ENCODE data around the gene SRGAP1. TPM values are rescaled to one million over a fixed set of nuclear protein-coding genes. Genes with fewer than 3 reads are reported as not detected.

The SRGAP1 gene
- total RNA-seq, 4 donors from 2014 or later = 7.6 to 17.5 (median 14.6) TPM

DNA sequence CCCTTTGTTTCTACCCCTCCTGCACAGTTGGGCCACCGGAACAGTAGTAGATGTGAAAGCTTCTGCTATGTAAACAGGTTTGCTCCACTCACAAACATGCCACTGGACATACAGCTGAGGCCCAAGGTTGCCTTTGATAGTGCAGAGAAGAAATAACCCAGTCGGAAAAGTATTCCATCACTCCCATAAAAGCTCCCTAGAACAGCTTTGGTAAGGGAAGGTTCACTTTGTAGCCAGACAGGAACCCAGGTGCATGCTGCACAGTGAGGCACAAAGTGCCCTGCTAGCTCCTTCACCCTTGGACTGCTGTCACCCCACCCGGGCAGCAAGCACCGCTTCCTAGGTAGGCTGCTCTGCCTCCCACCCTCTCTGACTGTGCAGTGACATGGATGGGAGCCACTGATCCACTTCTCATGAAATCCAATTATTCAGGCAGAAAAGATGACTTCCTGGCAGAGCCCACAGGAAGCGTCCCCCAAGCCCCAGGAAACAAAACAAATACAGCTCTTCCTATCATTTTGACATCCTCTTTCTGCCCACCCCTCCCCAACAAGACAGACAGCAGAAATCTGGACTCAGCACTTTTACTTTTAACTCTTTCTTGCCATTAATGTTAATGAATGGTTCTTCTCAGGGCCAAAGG, 100.2 kb downstream of the SRGAP1 start:
- no peak for TF ChIP-seq EP300 (IDR thresholded peaks at IDR 0.05)
- TF ChIP-seq, protein P1, sequence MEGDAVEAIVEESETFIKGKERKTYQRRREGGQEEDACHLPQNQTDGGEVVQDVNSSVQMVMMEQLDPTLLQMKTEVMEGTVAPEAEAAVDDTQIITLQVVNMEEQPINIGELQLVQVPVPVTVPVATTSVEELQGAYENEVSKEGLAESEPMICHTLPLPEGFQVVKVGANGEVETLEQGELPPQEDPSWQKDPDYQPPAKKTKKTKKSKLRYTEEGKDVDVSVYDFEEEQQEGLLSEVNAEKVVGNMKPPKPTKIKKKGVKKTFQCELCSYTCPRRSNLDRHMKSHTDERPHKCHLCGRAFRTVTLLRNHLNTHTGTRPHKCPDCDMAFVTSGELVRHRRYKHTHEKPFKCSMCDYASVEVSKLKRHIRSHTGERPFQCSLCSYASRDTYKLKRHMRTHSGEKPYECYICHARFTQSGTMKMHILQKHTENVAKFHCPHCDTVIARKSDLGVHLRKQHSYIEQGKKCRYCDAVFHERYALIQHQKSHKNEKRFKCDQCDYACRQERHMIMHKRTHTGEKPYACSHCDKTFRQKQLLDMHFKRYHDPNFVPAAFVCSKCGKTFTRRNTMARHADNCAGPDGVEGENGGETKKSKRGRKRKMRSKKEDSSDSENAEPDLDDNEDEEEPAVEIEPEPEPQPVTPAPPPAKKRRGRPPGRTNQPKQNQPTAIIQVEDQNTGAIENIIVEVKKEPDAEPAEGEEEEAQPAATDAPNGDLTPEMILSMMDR (IDR thresholded peaks at IDR 0.05) = no peak
- TF ChIP-seq POLR2AphosphoS5 (IDR thresholded peaks at IDR 0.05) = no peak
- no peak for TF ChIP-seq POLR2A (IDR thresholded peaks at IDR 0.05; ENCODE audit: low read depth)
- H3K9me3 ChIP-seq = no peaks in the 10 kb centered on the region
- WGBS = 82% methylated on average over 5 of the region's 5 CpGs
- no peak for DNase-seq (ENCODE audit: extremely low spot score)
- peaks cover 9 to 23% (median 18%) of the 10 kb centered on the region in 4 donors for H3K4me1 ChIP-seq
- H3K27ac ChIP-seq (replicated peaks in 1 of 4) = no peak overlapping the region
- no peak overlapping the region for H3K4me3 ChIP-seq
- intact Hi-C loops (cut with DNase I) = no loop called here
- no peaks in the 10 kb centered on the region for H3K27me3 ChIP-seq
- H3K36me3 ChIP-seq = no peaks in the 10 kb centered on the region

DNA sequence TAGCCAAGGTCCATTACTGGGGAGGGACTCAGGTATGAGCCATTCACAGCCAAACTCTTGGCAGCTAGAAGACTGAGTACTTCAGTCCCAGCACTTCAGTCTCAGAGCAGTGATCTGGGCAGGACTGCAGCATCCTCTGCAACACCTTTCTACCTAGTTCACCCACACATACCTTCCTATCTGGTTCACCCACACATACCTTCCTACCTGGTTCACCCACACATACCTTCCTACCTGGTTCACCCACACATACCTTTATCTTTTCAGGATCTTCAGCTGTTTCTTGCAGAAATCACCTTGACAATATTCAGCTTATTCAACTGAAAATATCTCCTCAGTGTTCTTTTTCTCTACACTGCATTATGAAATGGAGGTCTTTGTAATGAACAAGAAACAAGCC, 101.3 kb downstream of the SRGAP1 start:
- intact Hi-C loops (cut with DNase I) = no loop called here

DNA sequence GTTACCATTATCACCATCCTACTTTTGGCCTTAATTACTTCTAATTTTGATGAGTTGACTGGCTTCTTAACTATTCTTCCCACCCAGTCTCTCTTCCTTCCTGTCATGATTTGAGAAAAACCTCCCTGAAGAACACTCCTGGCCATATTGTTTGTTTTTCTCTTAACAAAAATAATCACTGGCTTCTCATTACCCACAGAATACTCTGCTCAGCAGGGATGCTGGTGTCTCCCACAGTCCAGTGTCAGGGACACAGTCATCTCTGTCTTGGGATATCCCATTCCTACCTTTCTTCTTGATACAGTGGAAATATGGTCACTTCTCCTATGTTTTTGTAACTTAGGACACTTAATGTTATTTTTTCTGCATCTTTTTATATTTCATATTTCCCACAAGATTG, 103.7 kb downstream of the SRGAP1 start:
- Histone ChIP-seq H3K9me3 (no peaks in the 10 kb centered on the region), H3K4me1 (peaks cover 7 to 17% (median 14%) of the 10 kb centered on the region in 4 donors), H3K4me3 (no peak overlapping the region), H3K36me3 (no peaks in the 10 kb centered on the region), H3K27me3 (no peaks in the 10 kb centered on the region), H3K27ac (replicated peaks in 1 of 4) (no peak overlapping the region)
- DNase-seq (ENCODE audit: extremely low spot score) = no peak
- TF ChIP-seq EP300 (IDR thresholded peaks at IDR 0.05) (no peak), POLR2AphosphoS5 (IDR thresholded peaks at IDR 0.05) (no peak), POLR2A (IDR thresholded peaks at IDR 0.05; ENCODE audit: low read depth) (no peak)
- TF ChIP-seq, protein P1 (IDR thresholded peaks at IDR 0.05) = no peak
- intact Hi-C loops (cut with DNase I) = no loop called here

More for the DNA sequence above, 101.3 kb downstream of the SRGAP1 start:
- Histone ChIP-seq H3K36me3 (no peaks in the 10 kb centered on the region), H3K9me3 (no peaks in the 10 kb centered on the region), H3K4me1 (peaks cover 7 to 27% (median 23%) of the 10 kb centered on the region in 4 donors), H3K4me3 (no peak overlapping the region), H3K27ac (replicated peaks in 1 of 4) (no peak overlapping the region), H3K27me3 (no peaks in the 10 kb centered on the region)
- TF ChIP-seq EP300 (IDR thresholded peaks at IDR 0.05) (no peak), POLR2A (IDR thresholded peaks at IDR 0.05; ENCODE audit: low read depth) (no peak), POLR2AphosphoS5 (IDR thresholded peaks at IDR 0.05) (no peak)
- TF ChIP-seq, protein P1 (IDR thresholded peaks at IDR 0.05) = no peak
- no peak for DNase-seq (ENCODE audit: extremely low spot score)

DNA sequence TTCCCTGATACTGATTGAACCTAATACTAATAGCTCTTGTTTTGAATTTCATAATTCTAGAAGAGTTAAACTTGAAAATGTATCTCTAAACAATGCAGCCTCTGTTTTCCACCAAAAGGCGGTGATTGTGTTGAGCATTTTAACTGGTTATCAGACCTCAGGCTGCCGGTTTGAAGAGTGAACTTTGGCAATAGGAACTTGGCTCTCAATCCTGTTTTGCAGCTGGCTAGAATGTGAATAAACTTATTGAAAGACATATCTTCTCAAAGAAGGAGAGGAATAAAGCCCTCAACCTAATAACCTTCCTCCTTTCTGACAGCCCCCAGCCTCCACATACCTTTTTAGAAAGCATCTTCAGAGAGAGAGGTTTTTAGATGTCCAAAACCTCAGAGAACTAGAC, 105.4 kb downstream of the SRGAP1 start:
- peak overlapping the region in 3 of 4 donors; percentile 2 to 44 (median 12) for H3K27ac ChIP-seq (replicated peaks in 1 of 4)
- H3K4me3 ChIP-seq = no peak overlapping the region
- H3K9me3 ChIP-seq = no peaks in the 10 kb centered on the region
- H3K4me1 ChIP-seq = peaks cover 7 to 18% (median 14%) of the 10 kb centered on the region in 4 donors
- no peaks in the 10 kb centered on the region for H3K27me3 ChIP-seq
- WGBS = 66% methylated on average over 2 of the region's 2 CpGs
- intact Hi-C loops (cut with DNase I) = no loop called here
- TF ChIP-seq EP300 (IDR thresholded peaks at IDR 0.05) = no peak
- no peaks in the 10 kb centered on the region for H3K36me3 ChIP-seq
- DNase-seq (ENCODE audit: extremely low spot score) = no peak

DNA sequence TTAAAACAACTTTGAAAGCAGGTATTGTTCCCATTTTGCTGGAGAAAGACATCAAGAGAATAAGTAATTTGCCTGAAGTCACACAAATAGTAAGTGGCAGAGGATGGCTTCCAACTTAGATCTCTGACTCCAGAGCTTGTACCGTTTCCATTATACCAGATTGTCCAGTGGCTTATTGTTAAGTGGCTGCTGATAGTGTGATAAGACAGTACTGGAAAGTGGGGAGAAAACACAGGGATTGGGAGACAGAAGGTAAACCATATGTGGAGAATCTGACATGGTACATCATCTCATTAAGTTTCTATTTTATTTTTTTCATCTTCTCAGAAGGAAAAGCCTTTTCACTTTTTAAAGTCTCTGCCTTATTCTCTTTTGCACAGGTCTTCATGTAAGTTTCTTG, 108.5 kb downstream of the SRGAP1 start:
- H3K27ac ChIP-seq (replicated peaks in 1 of 4) = no peak overlapping the region
- no peaks in the 10 kb centered on the region for H3K27me3 ChIP-seq
- DNase-seq (ENCODE audit: extremely low spot score) = no peak
- intact Hi-C loops (cut with DNase I) = no loop called here
- TF ChIP-seq EP300 (IDR thresholded peaks at IDR 0.05) (no peak), POLR2AphosphoS5 (IDR thresholded peaks at IDR 0.05) (no peak), POLR2A (IDR thresholded peaks at IDR 0.05; ENCODE audit: low read depth) (no peak)
- TF ChIP-seq, protein P1 (IDR thresholded peaks at IDR 0.05) = no peak
- no peak overlapping the region for H3K4me3 ChIP-seq
- H3K9me3 ChIP-seq = no peaks in the 10 kb centered on the region
- 86% methylated on average over 1 of the region's 1 CpG for WGBS
- peaks cover 10 to 39% (median 21%) of the 10 kb centered on the region in 4 donors for H3K4me1 ChIP-seq
- H3K36me3 ChIP-seq = no peaks in the 10 kb centered on the region
